Astrocyte (in vitro differentiated cells and primary cell): ENCODE measurements around the gene SNAI1. TPM values are rescaled to one million over a fixed set of nuclear protein-coding genes. Genes with fewer than 3 reads are reported as not detected.
A peak's percentile ranks its signal among the peaks of the same experiment; 100 is the strongest.

ENCODE experiments used
- DNase-seq: peaks from one replicate; pipeline ENCODE4 v3.0.0-alpha.2; 2010; ENCODE audit warnings: low read depth
- FAIRE-seq: peaks from 2 replicates; lab custom pipeline; 2011; peaks lifted over from hg19 to GRCh38; lab: Jason Lieb, UNC
- H2AFZ ChIP-seq: 2 replicates; pipeline ENCODE4 v1.6.0; 2012; ENCODE audit warnings: low read depth, low read length, inconsistent platforms
- H3K27ac ChIP-seq: 2 replicates; pipeline ENCODE4 v1.5.1; 2011; ENCODE audit warnings: low read depth, low read length, inconsistent platforms
- H3K27me3 ChIP-seq: 2 replicates; pipeline ENCODE4 v1.6.0; 2011; ENCODE audit warnings: low read length, inconsistent platforms; ENCODE audit not compliant: insufficient read depth
- H3K36me3 ChIP-seq: 2 replicates; pipeline ENCODE4 v1.5.1; 2011; ENCODE audit warnings: low read length, inconsistent platforms; ENCODE audit not compliant: insufficient read depth
- H3K4me1 ChIP-seq: 2 replicates; pipeline ENCODE4 v1.5.1; 2011; ENCODE audit warnings: low read length, inconsistent platforms; ENCODE audit not compliant: insufficient read depth
- H3K4me2 ChIP-seq: 2 replicates; pipeline ENCODE4 v1.6.0; 2012; ENCODE audit warnings: low read length, inconsistent platforms
- H3K4me3 ChIP-seq: 2 replicates; pipeline ENCODE4 v1.5.1; 2011; ENCODE audit warnings: low read depth, mild to moderate bottlenecking, low read length, inconsistent platforms; ENCODE audit not compliant: insufficient read depth
- H3K79me2 ChIP-seq: 2 replicates; pipeline ENCODE4 v1.6.0; 2012; ENCODE audit warnings: mild to moderate bottlenecking, low read length, inconsistent platforms; ENCODE audit not compliant: insufficient read depth
- H3K9ac ChIP-seq: 2 replicates; pipeline ENCODE4 v1.6.0; 2012; ENCODE audit warnings: mild to moderate bottlenecking, low read length, inconsistent platforms
- H3K9me3 ChIP-seq: 2 replicates; pipeline ENCODE4 v1.5.1; 2012; ENCODE audit warnings: low read depth, mild to moderate bottlenecking, low read length, inconsistent platforms; ENCODE audit not compliant: insufficient read depth
- H4K20me1 ChIP-seq: 2 replicates; pipeline ENCODE4 v1.6.0; 2012; ENCODE audit warnings: low read length, inconsistent platforms; ENCODE audit not compliant: insufficient read depth
- H3K27ac Mint-ChIP-seq: one replicate; pipeline ENCODE4 v1.8.0; 2021; ENCODE audit warnings: mild to moderate bottlenecking, mixed read lengths; ENCODE audit not compliant: unreplicated experiment
- H3K27me3 Mint-ChIP-seq: one replicate; pipeline ENCODE4 v1.8.0; 2021; ENCODE audit warnings: low read depth, mixed read lengths; ENCODE audit not compliant: unreplicated experiment
- H3K36me3 Mint-ChIP-seq: one replicate; pipeline ENCODE4 v1.8.0; 2021; ENCODE audit warnings: low read depth, mixed read lengths; ENCODE audit not compliant: unreplicated experiment
- H3K4me1 Mint-ChIP-seq: one replicate; pipeline ENCODE4 v1.8.0; 2021; ENCODE audit warnings: low read depth, mixed read lengths; ENCODE audit not compliant: unreplicated experiment
- H3K4me3 Mint-ChIP-seq: one replicate; pipeline ENCODE4 v1.8.0; 2021; ENCODE audit warnings: mild to moderate bottlenecking, moderate library complexity, mixed read lengths; ENCODE audit not compliant: unreplicated experiment
- H3K9me3 Mint-ChIP-seq: one replicate; pipeline ENCODE4 v1.8.0; 2021; ENCODE audit warnings: mild to moderate bottlenecking, mixed read lengths; ENCODE audit not compliant: unreplicated experiment
- CTCF ChIP-seq: IDR thresholded peaks from 2 replicates; pipeline ENCODE4 v1.5.1; 2011; ENCODE audit warnings: low read depth, mild to moderate bottlenecking, inconsistent platforms, low read length, moderate library complexity; ENCODE audit not compliant: insufficient read depth
- EZH2 ChIP-seq: IDR thresholded peaks from 2 replicates; pipeline ENCODE4 v1.6.1; 2012; ENCODE audit warnings: mild to moderate bottlenecking, low read length, inconsistent platforms; ENCODE audit not compliant: insufficient read depth
- total RNA-seq: library from RNA; stranded (reverse); gene quantifications from 2 replicates; pipeline ENCODE4 v1.2.1, GENCODE V29; 2021

SNAI1 gene
- total RNA-seq, 1 donor from 2014 or later: 9.1 TPM

GRCh38 chr20:49980140-49981008 lies 2.4 kb upstream of the SNAI1 start:
- H3K9ac ChIP-seq: no peak overlapping the region
- DNase-seq (no peak), FAIRE-seq (no peak)
- peaks cover 6% of the 10 kb centered on the region for H3K27me3 ChIP-seq
- peaks cover 16% of the 10 kb centered on the region for H3K27me3 Mint-ChIP-seq
- H3K9me3 Mint-ChIP-seq: no peaks in the 10 kb centered on the region
- H3K4me3 ChIP-seq: no peak overlapping the region
- H3K4me2 ChIP-seq: no peak overlapping the region
- H3K9me3 ChIP-seq: no peaks in the 10 kb centered on the region
- peaks cover 11% of the 10 kb centered on the region for H3K4me1 Mint-ChIP-seq
- H3K36me3 ChIP-seq: no peaks in the 10 kb centered on the region
- peaks cover 26% of the 10 kb centered on the region for H3K79me2 ChIP-seq
- TF ChIP-seq CTCF (no peak), EZH2 (no peak)
- peaks cover 25% of the 10 kb centered on the region for H4K20me1 ChIP-seq
- no peak overlapping the region for H3K27ac ChIP-seq
- H3K36me3 Mint-ChIP-seq: peaks cover 4% of the 10 kb centered on the region
- peak overlapping the region; percentile 37 for H3K4me3 Mint-ChIP-seq
- H3K27ac Mint-ChIP-seq: no peak overlapping the region
- no peak overlapping the region for H2AFZ ChIP-seq
- H3K4me1 ChIP-seq: peaks cover 29% of the 10 kb centered on the region

- H3K4me1 Mint-ChIP-seq: peaks cover 17% of the 10 kb centered on the region
- Histone ChIP-seq H4K20me1 (peaks cover 36% of the 10 kb centered on the region), H3K36me3 (no peaks in the 10 kb centered on the region), H2AFZ (no peak overlapping the region), H3K9me3 (no peaks in the 10 kb centered on the region), H3K4me2 (no peak overlapping the region), H3K9ac (no peak overlapping the region), H3K27ac (no peak overlapping the region), H3K79me2 (peaks cover 36% of the 10 kb centered on the region), H3K27me3 (peaks cover 6% of the 10 kb centered on the region), H3K4me1 (peaks cover 34% of the 10 kb centered on the region), H3K4me3 (no peak overlapping the region)
- no peak for DNase-seq
- H3K36me3 Mint-ChIP-seq: peaks cover 4% of the 10 kb centered on the region
- no peaks in the 10 kb centered on the region for H3K9me3 Mint-ChIP-seq
- FAIRE-seq: no peak
- no peak overlapping the region for H3K27ac Mint-ChIP-seq
- H3K4me3 Mint-ChIP-seq: peak overlapping the region; percentile 75
- no peak for TF ChIP-seq CTCF
- TF ChIP-seq EZH2: no peak
- H3K27me3 Mint-ChIP-seq: peaks cover 16% of the 10 kb centered on the region
These were observed 1.3 kb upstream of the SNAI1 start for GRCh38 chr20:49981218-49982071.
